ENCODE results near the gene SMTNL1.
A peak's percentile ranks its signal among the peaks of the same experiment; 100 is the strongest.

The SMTNL1 gene

GRCh38 chr11:57546869-57547475 lies 9.6 kb downstream of the SMTNL1 start:
- DNase-seq: peak in 1 of 5 donors; percentile 16

- DNase-seq: no peak
Measured at GRCh38 chr11:57547854-57548377, 10.5 kb downstream of the SMTNL1 start.

- no peak for DNase-seq
Measured at GRCh38 chr11:57549983-57550382, 12.6 kb downstream of the SMTNL1 start.

DNA sequence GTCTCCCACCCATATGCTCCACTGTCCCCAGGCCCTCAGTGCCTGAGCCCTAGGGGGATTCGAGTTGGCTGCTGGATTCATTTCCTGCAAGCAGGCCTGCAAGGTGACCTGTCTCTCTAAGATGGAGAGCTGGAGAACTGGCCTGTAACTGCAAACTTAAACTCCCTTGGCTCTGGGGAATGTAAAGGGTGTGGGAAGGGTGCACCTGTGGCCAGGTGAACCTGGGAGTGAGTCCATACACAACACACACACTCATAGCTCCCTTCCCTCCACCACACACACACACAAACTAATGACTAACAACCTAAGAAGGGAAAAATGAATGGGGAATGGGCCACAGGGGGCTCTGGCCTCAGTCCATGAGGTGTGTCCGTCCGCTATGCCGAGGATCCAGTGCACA lies 14.5 kb downstream of the SMTNL1 start:
- DNase-seq: no peak

DNA sequence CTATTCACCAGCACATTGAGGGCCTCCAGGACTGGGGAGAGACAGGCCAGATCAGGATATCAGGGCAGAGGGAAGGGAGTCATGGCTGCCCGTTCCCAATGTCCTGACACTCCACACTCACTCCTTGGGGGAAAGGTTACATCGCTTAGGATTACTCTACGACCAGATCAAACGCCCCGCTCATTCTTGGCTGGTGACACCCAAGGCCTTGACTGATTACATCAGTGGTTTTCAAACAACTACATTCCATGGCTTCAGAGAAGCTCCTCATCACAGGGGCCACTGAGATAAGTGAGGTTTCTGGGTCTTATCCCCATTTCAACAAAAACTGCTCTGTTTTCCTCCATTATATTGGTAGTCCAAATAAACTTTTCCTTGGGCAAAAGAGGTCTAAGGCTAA lies 15.1 kb downstream of the SMTNL1 start:
- no peak for DNase-seq

GRCh38 chr11:57555393-57555792 lies 18.0 kb downstream of the SMTNL1 start:
- no peak for DNase-seq

DNA sequence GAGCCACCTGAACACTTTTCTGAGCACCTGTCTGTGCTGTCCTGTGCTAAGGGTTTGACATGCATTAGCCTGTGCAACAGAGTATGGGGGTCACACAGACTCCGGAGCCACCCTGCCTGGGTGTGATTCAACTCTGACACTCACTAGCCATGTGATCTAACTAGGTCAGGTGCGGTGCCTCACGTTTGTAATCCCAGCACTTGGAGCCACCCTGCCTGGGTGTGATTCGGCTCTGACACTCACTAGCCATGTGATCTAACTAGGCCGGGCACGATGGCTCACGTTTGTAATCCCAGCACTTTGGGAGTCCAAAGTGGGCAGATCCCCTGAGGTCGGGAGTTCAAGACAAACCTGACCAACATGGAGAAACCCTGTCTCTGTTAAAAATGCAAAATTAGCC lies 18.6 kb downstream of the SMTNL1 start:
- no peak for DNase-seq

- no peak for DNase-seq
Measured at GRCh38 chr11:57560146-57560545, 22.8 kb downstream of the SMTNL1 start.

- DNase-seq: no peak
Measured at GRCh38 chr11:57562596-57562995, 25.2 kb downstream of the SMTNL1 start.

GRCh38 chr11:57566005-57566904 lies 28.9 kb downstream of the SMTNL1 start:
- peak in 3 of 5 donors; percentile 8 to 69 (median 17) for DNase-seq

DNA sequence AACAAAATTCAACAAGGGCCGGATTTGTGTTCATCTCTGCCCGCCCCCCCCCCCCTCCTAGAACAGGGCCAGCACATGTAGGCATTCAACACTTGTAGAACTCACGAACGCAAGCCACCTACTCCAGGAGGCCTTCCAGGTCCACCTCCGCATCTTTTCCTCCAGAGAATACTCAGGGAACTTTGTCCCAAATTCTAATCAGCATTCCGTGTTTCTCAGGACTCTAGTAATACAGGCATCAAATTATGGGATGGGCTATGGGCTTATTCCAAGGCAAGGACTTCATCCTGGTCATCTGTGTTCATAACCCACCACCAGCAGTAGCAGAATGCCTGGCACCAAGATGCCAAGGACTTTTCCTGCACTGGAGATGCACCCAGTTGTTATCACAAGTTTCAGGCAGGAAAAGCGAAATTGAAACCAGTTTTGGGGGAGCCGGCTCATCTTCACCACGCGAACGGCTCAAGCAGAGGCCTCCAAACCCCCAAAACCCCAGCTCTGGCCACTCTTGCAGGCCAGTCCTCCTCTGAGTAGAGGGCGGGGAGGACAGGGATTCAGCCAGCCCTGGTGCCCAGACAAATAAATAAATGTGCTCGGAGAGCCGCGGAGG lies 29.6 kb downstream of the SMTNL1 start:
- peak in 3 of 5 donors; percentile 10 to 45 (median 19) for DNase-seq

- peak; percentile 54 to 80 (median 67) for DNase-seq
Measured at GRCh38 chr11:57567515-57568329, 30.3 kb downstream of the SMTNL1 start, which contains the start of gene UBE2L6. Gene UBE2L6 (minus strand): TSS chr11:57567672. CDS start chr11:57567611, 61 bp downstream.

- peak in 2 of 5 donors; percentile 84 to 85 for DNase-seq
Measured at GRCh38 chr11:57568330-57568766, 31.0 kb downstream of the SMTNL1 start.

GRCh38 chr11:57571606-57572005 lies 34.2 kb downstream of the SMTNL1 start:
- DNase-seq: no peak

DNA sequence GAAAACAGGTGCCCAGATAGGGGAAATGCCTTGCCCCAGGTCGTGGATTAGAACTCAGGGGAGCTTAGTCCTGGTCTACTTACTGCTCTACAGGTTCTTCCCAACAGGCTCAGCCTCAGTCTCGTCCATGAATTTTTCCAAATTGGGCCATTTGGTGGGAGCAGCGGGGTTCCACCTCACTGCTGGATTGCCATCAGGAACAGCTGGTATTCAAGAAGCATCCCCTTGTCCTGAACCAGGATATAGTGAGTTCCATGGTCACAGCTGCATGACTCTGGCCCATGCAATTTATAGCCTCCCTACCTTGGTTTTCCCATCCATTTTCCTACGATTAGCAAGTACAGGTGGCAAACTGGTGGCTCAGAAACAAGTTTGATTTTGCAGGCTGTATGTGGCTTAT lies 36.7 kb downstream of the SMTNL1 start:
- no peak for DNase-seq

- DNase-seq: no peak
Measured at GRCh38 chr11:57584341-57584740, 46.9 kb downstream of the SMTNL1 start.

DNA sequence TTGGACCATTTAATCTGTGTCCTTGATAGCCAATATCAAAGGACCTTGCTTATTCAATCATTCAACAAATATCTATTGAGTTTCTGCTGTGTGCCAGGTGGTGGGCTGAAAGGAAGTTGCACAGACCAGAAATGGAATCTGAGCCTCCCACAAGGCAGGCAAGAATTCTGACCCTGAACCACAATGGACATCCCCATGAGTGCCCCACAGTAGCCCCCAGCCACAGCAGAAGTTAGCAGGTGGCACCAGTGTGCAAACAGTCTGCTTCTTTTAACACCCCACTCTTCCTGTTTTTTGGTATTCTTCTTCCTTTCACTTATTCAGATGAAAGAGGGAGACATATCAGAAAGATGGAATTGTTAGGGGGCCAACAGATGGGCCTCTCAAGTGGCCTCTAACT lies 47.9 kb downstream of the SMTNL1 start:
- no peak for DNase-seq

- DNase-seq: no peak
Measured at GRCh38 chr11:57586711-57587245, 49.4 kb downstream of the SMTNL1 start.

GRCh38 chr11:57588046-57588710 lies 50.8 kb downstream of the SMTNL1 start:
- no peak for DNase-seq

GRCh38 chr11:57596266-57596885 lies 59.0 kb downstream of the SMTNL1 start:
- DNase-seq: no peak

DNA sequence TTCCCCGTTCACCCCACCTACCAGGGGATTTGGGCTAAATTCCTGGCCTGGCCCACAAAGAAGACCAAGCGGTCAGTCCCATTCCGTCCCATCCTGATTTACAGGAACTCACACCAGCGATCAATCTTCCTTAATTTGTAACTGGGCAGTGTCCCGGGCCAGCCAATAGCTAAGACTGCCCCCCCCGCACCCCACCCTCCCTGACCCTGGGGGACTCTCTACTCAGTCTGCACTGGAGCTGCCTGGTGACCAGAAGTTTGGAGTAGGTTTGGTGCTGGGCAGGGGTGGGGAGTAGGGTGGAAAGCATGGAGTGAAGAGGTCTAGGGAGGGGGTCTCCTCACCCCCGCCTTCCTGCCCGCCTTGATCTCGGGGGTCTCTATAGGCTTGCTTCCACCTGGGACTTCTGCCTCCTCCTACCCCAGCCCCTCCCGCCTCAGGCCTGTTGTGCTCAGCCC lies 60.1 kb downstream of the SMTNL1 start, which contains the start of gene SERPING1:
Gene SERPING1, plus strand, starts transcription at position 225 of the 455 bp plus-strand sequence. CDS start 586 bp downstream, outside the sequence.
- DNase-seq: no peak
